Adrenal gland (tissue), 5 donors: ENCODE data around the gene GCNT2.

Experiments used
- CTCF ChIP-seq, 6 experiments: fragments of 450-650 bp in 4 of 6; fragments of 200-600 bp in 2 of 6; sonication (generic) in 1 of 6; IDR thresholded peaks; 1 replicate in 5 of 6; 2 replicates in 1 of 6; pipeline versions ENCODE4 v1.5.1 to v1.8.0; 2016 to 2021; ENCODE audit warnings: antibody characterized with exemption in 6 of 6, mild to moderate bottlenecking in 2 of 6, moderate library complexity in 1 of 6
- POLR2A ChIP-seq, 2 donors: fragments of 450-650 bp; IDR thresholded peaks; one replicate each; pipeline ENCODE4 v1.6.1; 2017; ENCODE audit warnings: antibody characterized with exemption in 2 of 2, mild to moderate bottlenecking in 2 of 2, moderate library complexity in 1 of 2
- donor health status: DM: no; HTN: no; CAD: no.

GRCh38 chr6:10565913-10566312, 44.8 kb downstream of the GCNT2 start:
- TF ChIP-seq POLR2A (IDR thresholded peaks at IDR 0.05) (no peak), CTCF (IDR thresholded peaks at IDR 0.05) (no peak)
